ENCODE results near the gene LYSET. TPM values are rescaled to one million over a fixed set of nuclear protein-coding genes. Genes with fewer than 3 reads are reported as not detected.
A peak's percentile ranks its signal among the peaks of the same experiment; 100 is the strongest.

LYSET gene
- total and polyA plus RNA-seq, 9 of the 15 experiments (the other 6 are each of a cell fraction or from before 2014, with no cell fraction given): 7.6 to 36.6 (median 15.9) TPM

DNA sequence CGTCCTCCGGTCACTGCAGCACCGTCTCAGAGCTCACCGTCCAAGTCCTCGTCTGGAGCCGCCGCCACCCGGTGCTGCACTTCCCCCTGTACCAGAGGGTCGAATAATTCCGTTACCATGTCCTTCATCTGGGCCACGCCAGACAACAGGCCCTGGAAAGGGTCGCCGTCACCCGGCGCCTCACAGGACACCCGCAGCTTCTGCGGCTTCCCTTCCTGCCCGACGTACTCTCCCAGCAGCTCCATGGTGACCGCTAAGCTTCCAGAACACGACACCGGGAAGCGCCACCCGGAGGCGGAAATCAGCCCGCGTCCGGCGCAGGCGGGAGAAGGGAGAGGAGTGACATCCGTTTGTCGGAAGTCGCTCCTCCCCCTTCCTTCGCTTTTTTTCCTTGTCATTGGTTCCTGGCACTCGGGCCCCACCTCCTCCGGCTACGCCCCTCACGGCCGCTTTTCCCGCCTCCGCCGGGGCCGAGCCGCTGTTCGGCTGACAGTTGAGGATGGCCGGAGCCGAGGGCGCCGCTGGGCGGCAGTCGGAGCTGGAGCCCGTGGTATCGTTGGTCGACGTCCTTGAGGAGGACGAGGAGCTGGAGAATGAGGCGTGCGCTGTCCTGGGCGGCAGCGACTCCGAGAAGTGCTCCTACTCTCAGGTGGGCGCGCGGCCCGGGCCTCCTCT, 21.8 kb downstream of the LYSET start, which contains the start of the genes GON7 and UBR7 (continued):
- peak in 1 of 2 experiments; percentile 57; a peak in 1 of 4 replicates for TF ChIP-seq KDM4B (IDR thresholded peaks at IDR 0.05; ENCODE audit: borderline replicate concordance in 2 of 2, low read depth in 1 of 2)
- TF ChIP-seq, protein P1, sequence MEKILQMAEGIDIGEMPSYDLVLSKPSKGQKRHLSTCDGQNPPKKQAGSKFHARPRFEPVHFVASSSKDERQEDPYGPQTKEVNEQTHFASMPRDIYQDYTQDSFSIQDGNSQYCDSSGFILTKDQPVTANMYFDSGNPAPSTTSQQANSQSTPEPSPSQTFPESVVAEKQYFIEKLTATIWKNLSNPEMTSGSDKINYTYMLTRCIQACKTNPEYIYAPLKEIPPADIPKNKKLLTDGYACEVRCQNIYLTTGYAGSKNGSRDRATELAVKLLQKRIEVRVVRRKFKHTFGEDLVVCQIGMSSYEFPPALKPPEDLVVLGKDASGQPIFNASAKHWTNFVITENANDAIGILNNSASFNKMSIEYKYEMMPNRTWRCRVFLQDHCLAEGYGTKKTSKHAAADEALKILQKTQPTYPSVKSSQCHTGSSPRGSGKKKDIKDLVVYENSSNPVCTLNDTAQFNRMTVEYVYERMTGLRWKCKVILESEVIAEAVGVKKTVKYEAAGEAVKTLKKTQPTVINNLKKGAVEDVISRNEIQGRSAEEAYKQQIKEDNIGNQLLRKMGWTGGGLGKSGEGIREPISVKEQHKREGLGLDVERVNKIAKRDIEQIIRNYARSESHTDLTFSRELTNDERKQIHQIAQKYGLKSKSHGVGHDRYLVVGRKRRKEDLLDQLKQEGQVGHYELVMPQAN (IDR thresholded peaks at IDR 0.05; ENCODE audit: borderline replicate concordance): peak; percentile 65
- TF ChIP-seq HNRNPL (IDR thresholded peaks at IDR 0.05; ENCODE audit: low read depth, low read length): 0 out of 2 replicates have a peak, but pooled peaks have one; percentile 32
- TF ChIP-seq, protein P2, sequence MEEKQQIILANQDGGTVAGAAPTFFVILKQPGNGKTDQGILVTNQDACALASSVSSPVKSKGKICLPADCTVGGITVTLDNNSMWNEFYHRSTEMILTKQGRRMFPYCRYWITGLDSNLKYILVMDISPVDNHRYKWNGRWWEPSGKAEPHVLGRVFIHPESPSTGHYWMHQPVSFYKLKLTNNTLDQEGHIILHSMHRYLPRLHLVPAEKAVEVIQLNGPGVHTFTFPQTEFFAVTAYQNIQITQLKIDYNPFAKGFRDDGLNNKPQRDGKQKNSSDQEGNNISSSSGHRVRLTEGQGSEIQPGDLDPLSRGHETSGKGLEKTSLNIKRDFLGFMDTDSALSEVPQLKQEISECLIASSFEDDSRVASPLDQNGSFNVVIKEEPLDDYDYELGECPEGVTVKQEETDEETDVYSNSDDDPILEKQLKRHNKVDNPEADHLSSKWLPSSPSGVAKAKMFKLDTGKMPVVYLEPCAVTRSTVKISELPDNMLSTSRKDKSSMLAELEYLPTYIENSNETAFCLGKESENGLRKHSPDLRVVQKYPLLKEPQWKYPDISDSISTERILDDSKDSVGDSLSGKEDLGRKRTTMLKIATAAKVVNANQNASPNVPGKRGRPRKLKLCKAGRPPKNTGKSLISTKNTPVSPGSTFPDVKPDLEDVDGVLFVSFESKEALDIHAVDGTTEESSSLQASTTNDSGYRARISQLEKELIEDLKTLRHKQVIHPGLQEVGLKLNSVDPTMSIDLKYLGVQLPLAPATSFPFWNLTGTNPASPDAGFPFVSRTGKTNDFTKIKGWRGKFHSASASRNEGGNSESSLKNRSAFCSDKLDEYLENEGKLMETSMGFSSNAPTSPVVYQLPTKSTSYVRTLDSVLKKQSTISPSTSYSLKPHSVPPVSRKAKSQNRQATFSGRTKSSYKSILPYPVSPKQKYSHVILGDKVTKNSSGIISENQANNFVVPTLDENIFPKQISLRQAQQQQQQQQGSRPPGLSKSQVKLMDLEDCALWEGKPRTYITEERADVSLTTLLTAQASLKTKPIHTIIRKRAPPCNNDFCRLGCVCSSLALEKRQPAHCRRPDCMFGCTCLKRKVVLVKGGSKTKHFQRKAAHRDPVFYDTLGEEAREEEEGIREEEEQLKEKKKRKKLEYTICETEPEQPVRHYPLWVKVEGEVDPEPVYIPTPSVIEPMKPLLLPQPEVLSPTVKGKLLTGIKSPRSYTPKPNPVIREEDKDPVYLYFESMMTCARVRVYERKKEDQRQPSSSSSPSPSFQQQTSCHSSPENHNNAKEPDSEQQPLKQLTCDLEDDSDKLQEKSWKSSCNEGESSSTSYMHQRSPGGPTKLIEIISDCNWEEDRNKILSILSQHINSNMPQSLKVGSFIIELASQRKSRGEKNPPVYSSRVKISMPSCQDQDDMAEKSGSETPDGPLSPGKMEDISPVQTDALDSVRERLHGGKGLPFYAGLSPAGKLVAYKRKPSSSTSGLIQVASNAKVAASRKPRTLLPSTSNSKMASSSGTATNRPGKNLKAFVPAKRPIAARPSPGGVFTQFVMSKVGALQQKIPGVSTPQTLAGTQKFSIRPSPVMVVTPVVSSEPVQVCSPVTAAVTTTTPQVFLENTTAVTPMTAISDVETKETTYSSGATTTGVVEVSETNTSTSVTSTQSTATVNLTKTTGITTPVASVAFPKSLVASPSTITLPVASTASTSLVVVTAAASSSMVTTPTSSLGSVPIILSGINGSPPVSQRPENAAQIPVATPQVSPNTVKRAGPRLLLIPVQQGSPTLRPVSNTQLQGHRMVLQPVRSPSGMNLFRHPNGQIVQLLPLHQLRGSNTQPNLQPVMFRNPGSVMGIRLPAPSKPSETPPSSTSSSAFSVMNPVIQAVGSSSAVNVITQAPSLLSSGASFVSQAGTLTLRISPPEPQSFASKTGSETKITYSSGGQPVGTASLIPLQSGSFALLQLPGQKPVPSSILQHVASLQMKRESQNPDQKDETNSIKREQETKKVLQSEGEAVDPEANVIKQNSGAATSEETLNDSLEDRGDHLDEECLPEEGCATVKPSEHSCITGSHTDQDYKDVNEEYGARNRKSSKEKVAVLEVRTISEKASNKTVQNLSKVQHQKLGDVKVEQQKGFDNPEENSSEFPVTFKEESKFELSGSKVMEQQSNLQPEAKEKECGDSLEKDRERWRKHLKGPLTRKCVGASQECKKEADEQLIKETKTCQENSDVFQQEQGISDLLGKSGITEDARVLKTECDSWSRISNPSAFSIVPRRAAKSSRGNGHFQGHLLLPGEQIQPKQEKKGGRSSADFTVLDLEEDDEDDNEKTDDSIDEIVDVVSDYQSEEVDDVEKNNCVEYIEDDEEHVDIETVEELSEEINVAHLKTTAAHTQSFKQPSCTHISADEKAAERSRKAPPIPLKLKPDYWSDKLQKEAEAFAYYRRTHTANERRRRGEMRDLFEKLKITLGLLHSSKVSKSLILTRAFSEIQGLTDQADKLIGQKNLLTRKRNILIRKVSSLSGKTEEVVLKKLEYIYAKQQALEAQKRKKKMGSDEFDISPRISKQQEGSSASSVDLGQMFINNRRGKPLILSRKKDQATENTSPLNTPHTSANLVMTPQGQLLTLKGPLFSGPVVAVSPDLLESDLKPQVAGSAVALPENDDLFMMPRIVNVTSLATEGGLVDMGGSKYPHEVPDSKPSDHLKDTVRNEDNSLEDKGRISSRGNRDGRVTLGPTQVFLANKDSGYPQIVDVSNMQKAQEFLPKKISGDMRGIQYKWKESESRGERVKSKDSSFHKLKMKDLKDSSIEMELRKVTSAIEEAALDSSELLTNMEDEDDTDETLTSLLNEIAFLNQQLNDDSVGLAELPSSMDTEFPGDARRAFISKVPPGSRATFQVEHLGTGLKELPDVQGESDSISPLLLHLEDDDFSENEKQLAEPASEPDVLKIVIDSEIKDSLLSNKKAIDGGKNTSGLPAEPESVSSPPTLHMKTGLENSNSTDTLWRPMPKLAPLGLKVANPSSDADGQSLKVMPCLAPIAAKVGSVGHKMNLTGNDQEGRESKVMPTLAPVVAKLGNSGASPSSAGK (IDR thresholded peaks at IDR 0.05): peak; percentile 79
- peak; percentile 70 for TF ChIP-seq RBBP5 (IDR thresholded peaks at IDR 0.05; ENCODE audit: borderline replicate concordance, insufficient read depth, low read length, poor library complexity, severe bottlenecking)

Measured in K562 (cell line).